Coronary artery (tissue), 2 donors: Measurements from ENCODE around the gene GLB1L3.

Source experiments
- DNase-seq: peaks from one replicate; pipeline ENCODE4 v3.0.0-alpha.2; 2017; ENCODE audit warnings: low spot score
- H3K27ac ChIP-seq, 2 donors: fragments of 200-600 bp; sonication (generic); one replicate each; pipeline ENCODE4 v1.5.1; 2016 to 2019
- H3K4me3 ChIP-seq: fragments of 200-600 bp; sonication (generic); 2 replicates; pipeline ENCODE4 v1.5.1; 2016; ENCODE audit warnings: mild to moderate bottlenecking, moderate library complexity
- CTCF ChIP-seq: fragments of 200-600 bp; sonication (generic); IDR thresholded peaks from one replicate; pipeline ENCODE4 v1.5.1; 2019; ENCODE audit warnings: antibody characterized with exemption

Gene GLB1L3

GRCh38 chr11:134352111-134352510 lies 75.9 kb downstream of the GLB1L3 start:
- DNase-seq, result no peak
- Histone ChIP-seq H3K27ac (no peak overlapping the region), H3K4me3 (no peak overlapping the region)
- TF ChIP-seq CTCF, result no peak

GRCh38 chr11:134355136-134355535 lies 79.0 kb downstream of the GLB1L3 start:
- no peak overlapping the region for H3K4me3 ChIP-seq
- no peak for DNase-seq
- no peak for TF ChIP-seq CTCF
- H3K27ac ChIP-seq, result no peak overlapping the region

- Histone ChIP-seq H3K27ac (no peak overlapping the region), H3K4me3 (no peak overlapping the region)
- DNase-seq, result no peak
- TF ChIP-seq CTCF, result no peak
Observed at GRCh38 chr11:134355656-134356055, 79.5 kb downstream of the GLB1L3 start.

GRCh38 chr11:134356656-134357544 lies 80.7 kb downstream of the GLB1L3 start:
- no peak for TF ChIP-seq CTCF
- Histone ChIP-seq H3K27ac (no peak overlapping the region), H3K4me3 (no peak overlapping the region)
- no peak for DNase-seq

- Histone ChIP-seq H3K27ac (no peak overlapping the region), H3K4me3 (no peak overlapping the region)
- no peak for TF ChIP-seq CTCF
- DNase-seq, result no peak
Observed at GRCh38 chr11:134357545-134357839, 81.3 kb downstream of the GLB1L3 start.

- Histone ChIP-seq H3K27ac (no peak overlapping the region), H3K4me3 (no peak overlapping the region)
- no peak for TF ChIP-seq CTCF
- no peak for DNase-seq
Observed at GRCh38 chr11:134358165-134358855, 82.1 kb downstream of the GLB1L3 start.
